ENCODE results near the gene CNOT1. TPM values are rescaled to one million over a fixed set of nuclear protein-coding genes. Genes with fewer than 3 reads are reported as not detected.

The CNOT1 gene
- total and polyA plus RNA-seq, 2 experiments from 2014 or later = 49.3 to 71.8 TPM

- no peak overlapping the region for H3K27ac ChIP-seq
- no peaks in the 10 kb centered on the region for H3K27me3 ChIP-seq
- H3K4me3 ChIP-seq = no peak overlapping the region
- no peak for TF ChIP-seq CTCF (IDR thresholded peaks at IDR 0.05; ENCODE audit: low read depth, low read length)
- no peaks in the 10 kb centered on the region for H3K36me3 ChIP-seq
- DNase-seq (ENCODE audit: low read depth in 1 of 2, low spot score in 1 of 2) = no peak
- no peaks in the 10 kb centered on the region for H3K9me3 ChIP-seq (ENCODE audit: low read depth)
- H3K4me1 ChIP-seq (ENCODE audit: low read depth) = no peaks in the 10 kb centered on the region
These were observed 121.5 kb downstream of the CNOT1 start for GRCh38 chr16:58507963-58508670.

GRCh38 chr16:58507195-58507962 lies 122.2 kb downstream of the CNOT1 start:
- no peaks in the 10 kb centered on the region for H3K9me3 ChIP-seq (ENCODE audit: low read depth)
- no peak overlapping the region for H3K4me3 ChIP-seq
- no peaks in the 10 kb centered on the region for H3K4me1 ChIP-seq (ENCODE audit: low read depth)
- H3K27ac ChIP-seq = no peak overlapping the region
- no peak for TF ChIP-seq CTCF (IDR thresholded peaks at IDR 0.05; ENCODE audit: low read depth, low read length)
- no peaks in the 10 kb centered on the region for H3K27me3 ChIP-seq
- DNase-seq (ENCODE audit: low read depth in 1 of 2, low spot score in 1 of 2) = no peak
- H3K36me3 ChIP-seq = no peaks in the 10 kb centered on the region

- H3K4me1 ChIP-seq (ENCODE audit: low read depth) = no peaks in the 10 kb centered on the region
- no peaks in the 10 kb centered on the region for H3K27me3 ChIP-seq
- TF ChIP-seq CTCF (IDR thresholded peaks at IDR 0.05; ENCODE audit: low read depth, low read length) = no peak
- no peak overlapping the region for H3K27ac ChIP-seq
- H3K9me3 ChIP-seq (ENCODE audit: low read depth) = no peaks in the 10 kb centered on the region
- DNase-seq (ENCODE audit: low read depth in 1 of 2, low spot score in 1 of 2) = no peak
- no peak overlapping the region for H3K4me3 ChIP-seq
- no peaks in the 10 kb centered on the region for H3K36me3 ChIP-seq
These were observed 123.1 kb downstream of the CNOT1 start for GRCh38 chr16:58506241-58507194.

- Histone ChIP-seq H3K4me3 (no peak overlapping the region), H3K27me3 (no peaks in the 10 kb centered on the region), H3K9me3 (ENCODE audit: low read depth) (no peaks in the 10 kb centered on the region), H3K4me1 (ENCODE audit: low read depth) (peaks cover 3% of the 10 kb centered on the region), H3K27ac (no peak overlapping the region), H3K36me3 (no peaks in the 10 kb centered on the region)
- no peak for TF ChIP-seq CTCF (IDR thresholded peaks at IDR 0.05; ENCODE audit: low read depth, low read length)
- DNase-seq (ENCODE audit: low read depth in 1 of 2, low spot score in 1 of 2) = no peak
These were observed 125.5 kb downstream of the CNOT1 start for GRCh38 chr16:58503863-58504688.

All from cardiac muscle cell (in vitro differentiated cells and primary cell).